Mucosa of descending colon (tissue), 3 donors: Measurements from ENCODE around the gene CCDC138. TPM values are rescaled to one million over a fixed set of nuclear protein-coding genes. Genes with fewer than 3 reads are reported as not detected.

Experiments
- ATAC-seq: fragments of 200-7000 bp; cut with Tn5 transposase; one replicate; pipeline ENCODE4 v1.9.1; 2020; ENCODE audit warnings: mild to moderate bottlenecking, moderate library complexity
- DNase-seq, 3 donors: peaks; one replicate each; pipeline ENCODE4 v3.0.0-alpha.2; 2020
- H3K36me3 ChIP-seq: fragments of 200-600 bp; one replicate; pipeline ENCODE4 v1.8.0; 2021; ENCODE audit warnings: low read depth, mild to moderate bottlenecking
- H3K4me1 ChIP-seq: fragments of 200-600 bp; one replicate; pipeline ENCODE4 v1.8.0; 2021; ENCODE audit warnings: low read depth, mild to moderate bottlenecking
- H3K4me3 ChIP-seq: fragments of 200-600 bp; one replicate; pipeline ENCODE4 v1.8.0; 2021; ENCODE audit warnings: mild to moderate bottlenecking
- H3K9me3 ChIP-seq: fragments of 200-600 bp; one replicate; pipeline ENCODE4 v1.8.0; 2021; ENCODE audit warnings: mild to moderate bottlenecking
- intact Hi-C, 2 donors: fragments of 100-400 bp; cut with DNase I in 1 of 2; cut with micrococcal nuclease in 1 of 2; formaldehyde crosslinking; loops; one replicate each; pipeline versions ENCODE4 v1.11.0 to v1.11.1; 2022; cut with DNase I, micrococcal nuclease
- total RNA-seq, 3 donors: library from RNA; stranded (reverse); fragmentation: NEBNext Ultra II Directional in 2 of 3; extraction: Animal tissue kit (Norgen Biotek cat#: 25700) in 2 of 3; gene quantifications; one replicate each; pipeline versions ENCODE4 v1.2.1 to v1.2.4, GENCODE V29; 2021 to 2023
- TF ChIP-seq, protein P1 (sequence below): fragments of 200-600 bp; IDR thresholded peaks from one replicate; pipeline ENCODE4 v1.8.0; 2022; ENCODE audit warnings: antibody characterized with exemption, mild to moderate bottlenecking
- donor health status: DM: no; HTN: no; CAD: no; lungs with moderate emphysema.
- donor health status: DM: no; HTN: no; CAD: no.
- donor health status: DM: no; HTN: yes; CAD: no.

The CCDC138 gene
- total RNA-seq, 3 donors from 2014 or later: 3.7 to 6.2 (median 5.5) TPM

DNA sequence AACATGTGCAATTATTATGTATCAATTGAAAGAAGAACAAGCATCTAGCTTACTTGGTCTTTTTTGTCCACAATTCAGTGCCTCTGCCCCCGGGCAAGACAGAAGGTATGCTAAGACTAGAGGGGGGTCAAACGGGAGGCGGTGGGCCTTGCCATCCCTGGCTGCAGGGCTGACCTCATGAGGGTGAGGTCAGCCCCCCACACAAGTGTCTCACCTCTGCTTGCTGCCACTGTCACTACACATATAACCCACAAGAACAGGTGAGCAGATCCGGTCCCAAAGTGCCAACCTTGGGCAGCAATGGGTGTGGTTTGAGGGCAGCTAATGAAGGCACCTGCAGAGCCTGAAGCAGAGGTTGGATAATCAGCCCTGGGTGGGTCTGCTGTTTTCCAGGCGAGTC lies 131.0 kb downstream of the CCDC138 start:
- Histone ChIP-seq H3K9me3 (no peaks in the 10 kb centered on the region), H3K4me1 (peaks cover 8% of the 10 kb centered on the region), H3K4me3 (no peak overlapping the region), H3K36me3 (no peaks in the 10 kb centered on the region)
- DNase-seq: no peak
- intact Hi-C loops: no loop called here
- TF ChIP-seq, protein P1, sequence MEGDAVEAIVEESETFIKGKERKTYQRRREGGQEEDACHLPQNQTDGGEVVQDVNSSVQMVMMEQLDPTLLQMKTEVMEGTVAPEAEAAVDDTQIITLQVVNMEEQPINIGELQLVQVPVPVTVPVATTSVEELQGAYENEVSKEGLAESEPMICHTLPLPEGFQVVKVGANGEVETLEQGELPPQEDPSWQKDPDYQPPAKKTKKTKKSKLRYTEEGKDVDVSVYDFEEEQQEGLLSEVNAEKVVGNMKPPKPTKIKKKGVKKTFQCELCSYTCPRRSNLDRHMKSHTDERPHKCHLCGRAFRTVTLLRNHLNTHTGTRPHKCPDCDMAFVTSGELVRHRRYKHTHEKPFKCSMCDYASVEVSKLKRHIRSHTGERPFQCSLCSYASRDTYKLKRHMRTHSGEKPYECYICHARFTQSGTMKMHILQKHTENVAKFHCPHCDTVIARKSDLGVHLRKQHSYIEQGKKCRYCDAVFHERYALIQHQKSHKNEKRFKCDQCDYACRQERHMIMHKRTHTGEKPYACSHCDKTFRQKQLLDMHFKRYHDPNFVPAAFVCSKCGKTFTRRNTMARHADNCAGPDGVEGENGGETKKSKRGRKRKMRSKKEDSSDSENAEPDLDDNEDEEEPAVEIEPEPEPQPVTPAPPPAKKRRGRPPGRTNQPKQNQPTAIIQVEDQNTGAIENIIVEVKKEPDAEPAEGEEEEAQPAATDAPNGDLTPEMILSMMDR: no peak
- no peak for ATAC-seq

DNA sequence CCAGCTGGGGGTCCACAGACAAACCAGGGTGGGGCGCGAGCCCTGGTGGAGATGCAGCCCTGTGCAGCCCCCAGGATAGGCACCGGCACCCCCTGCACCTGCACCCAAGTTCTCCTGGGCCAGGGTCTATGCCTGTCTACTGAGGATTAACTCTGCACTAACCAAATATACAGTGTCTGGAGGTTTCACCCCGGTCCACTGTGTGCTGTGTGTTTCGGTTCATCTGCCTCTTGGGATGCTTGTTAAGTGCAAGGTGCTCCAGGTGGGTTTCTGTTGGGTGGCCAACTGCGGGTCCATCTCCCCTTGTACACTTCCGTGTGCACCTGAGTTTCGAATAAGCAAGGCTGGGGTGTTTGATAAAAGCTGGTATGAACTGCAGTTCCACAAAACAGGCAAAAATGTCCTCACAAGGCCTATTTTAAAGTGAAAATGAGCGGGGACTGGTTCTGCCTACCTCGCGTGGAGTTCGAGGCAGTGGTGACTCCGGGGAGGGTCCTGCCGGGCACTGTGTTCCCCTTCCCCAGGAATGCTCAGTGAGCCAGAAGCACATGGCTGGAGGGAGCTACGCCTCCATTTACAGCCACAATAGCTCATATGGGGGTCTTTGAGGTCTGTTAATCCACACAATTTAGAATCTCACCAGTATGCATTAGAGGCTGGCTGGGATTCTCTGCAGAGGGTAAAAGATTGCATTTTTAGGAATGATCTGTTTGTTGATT lies 131.7 kb downstream of the CCDC138 start:
- intact Hi-C loops: no loop called here
- TF ChIP-seq, protein P1: no peak

DNA sequence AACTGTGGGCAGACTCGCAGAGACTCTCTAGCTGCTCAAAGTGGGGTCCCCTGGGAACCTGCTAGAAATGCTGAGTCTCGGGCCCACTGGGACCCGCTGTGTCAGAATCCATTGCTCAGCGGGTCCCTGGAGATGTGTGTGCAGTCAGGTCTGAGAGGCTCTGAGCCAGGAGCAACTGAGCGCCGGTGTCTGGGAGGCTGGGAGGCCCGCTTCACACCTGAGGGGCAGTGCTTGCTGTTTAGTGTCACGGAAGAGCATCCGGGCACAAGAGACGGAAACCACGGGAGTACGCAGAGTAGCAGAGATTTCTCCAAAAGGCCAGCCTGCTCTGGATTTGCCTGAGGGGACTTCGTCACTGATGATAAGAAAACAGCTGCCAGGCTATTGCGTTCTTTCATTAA lies 132.4 kb downstream of the CCDC138 start:
- Histone ChIP-seq H3K9me3 (no peaks in the 10 kb centered on the region), H3K4me3 (no peak overlapping the region), H3K36me3 (no peaks in the 10 kb centered on the region), H3K4me1 (peaks cover 8% of the 10 kb centered on the region)
- TF ChIP-seq, protein P1: no peak
- intact Hi-C loops: no loop called here
- DNase-seq (no peak), ATAC-seq (no peak)

More for the DNA sequence above, 131.7 kb downstream of the CCDC138 start:
- Histone ChIP-seq H3K4me3 (no peak overlapping the region), H3K4me1 (peaks cover 8% of the 10 kb centered on the region), H3K9me3 (no peaks in the 10 kb centered on the region), H3K36me3 (no peaks in the 10 kb centered on the region)
- no peak for DNase-seq
- no peak for ATAC-seq

DNA sequence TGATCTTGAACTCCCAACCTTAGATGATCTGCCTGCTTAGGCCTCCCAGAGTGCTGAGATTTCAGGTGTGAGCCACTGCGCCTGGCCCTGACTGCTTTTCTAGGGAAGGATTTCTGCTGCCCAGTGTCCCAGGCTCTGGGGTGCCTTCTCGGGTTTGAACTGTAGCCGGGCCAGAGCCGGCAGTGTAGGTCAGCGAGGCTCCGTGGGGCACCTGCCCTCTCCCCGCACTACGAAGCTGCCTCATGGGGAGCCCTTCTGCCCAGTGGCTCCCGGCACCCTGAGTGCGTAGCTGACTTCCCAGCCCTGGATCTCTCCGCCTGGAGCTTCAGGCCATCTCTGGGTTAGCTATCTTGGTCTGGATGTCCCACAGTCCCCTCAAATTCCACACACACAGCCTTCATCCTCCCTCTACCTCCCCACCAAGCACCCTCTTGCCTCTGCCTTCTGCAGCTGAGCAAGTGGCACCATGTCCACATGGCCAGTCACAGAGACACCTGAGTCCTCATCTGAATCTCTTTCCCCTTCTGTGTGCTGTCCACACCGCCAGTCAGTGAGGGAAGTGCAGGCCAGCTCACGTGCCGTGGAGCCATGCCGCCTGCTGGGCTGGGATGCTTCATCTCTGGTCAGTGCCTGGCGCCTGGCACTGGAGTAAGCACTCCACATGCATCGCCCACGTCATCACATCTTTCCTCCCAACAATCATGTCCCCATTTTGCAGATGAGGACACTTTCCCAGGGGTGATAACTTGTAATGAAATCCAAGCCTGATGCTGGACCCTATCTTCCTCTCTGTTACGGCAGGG lies 133.2 kb downstream of the CCDC138 start:
- ATAC-seq: no peak
- no peaks in the 10 kb centered on the region for H3K36me3 ChIP-seq
- intact Hi-C loops: no loop called here
- H3K4me1 ChIP-seq: peaks cover 14% of the 10 kb centered on the region
- no peak for DNase-seq
- no peaks in the 10 kb centered on the region for H3K9me3 ChIP-seq
- TF ChIP-seq, protein P1: no peak
- no peak overlapping the region for H3K4me3 ChIP-seq

DNA sequence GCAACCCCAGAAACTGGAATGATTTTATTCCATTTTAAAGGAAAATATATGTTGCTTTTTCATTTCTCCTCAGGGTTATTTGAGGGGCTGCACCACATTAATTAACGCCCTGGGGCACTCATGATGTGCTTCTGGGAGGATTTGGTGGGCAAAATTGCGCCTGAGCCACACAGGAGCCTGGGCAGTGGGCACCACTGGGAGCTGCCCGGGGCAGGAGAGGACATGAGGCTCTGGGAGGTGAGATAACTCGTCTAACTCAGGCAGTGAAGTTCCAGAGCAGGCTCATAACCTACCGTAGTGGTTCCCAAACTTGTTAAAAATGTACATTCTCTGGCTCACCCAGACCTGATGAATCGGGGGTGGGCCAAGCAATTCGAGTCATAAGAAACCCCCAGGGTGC lies 134.1 kb downstream of the CCDC138 start:
- ATAC-seq (no peak), DNase-seq (no peak)
- H3K4me1 ChIP-seq: peaks cover 14% of the 10 kb centered on the region
- H3K9me3 ChIP-seq: no peaks in the 10 kb centered on the region
- intact Hi-C loops: no loop called here
- TF ChIP-seq, protein P1: no peak
- no peak overlapping the region for H3K4me3 ChIP-seq
- H3K36me3 ChIP-seq: no peaks in the 10 kb centered on the region
